Measurements from ENCODE around the gene NAP1L4.
"Not testable (repeated sequence)": the region's sequence is repeated elsewhere in the genome, so short reads cannot be mapped to it uniquely, and the experiment has no call there.

The NAP1L4 gene

GRCh38 chr11:2940147-2940920, 51.8 kb downstream of the NAP1L4 start:
- DNase-seq (ENCODE audit: insufficient read length, low spot score) (peak; percentile 53), FAIRE-seq (no peak)

DNA sequence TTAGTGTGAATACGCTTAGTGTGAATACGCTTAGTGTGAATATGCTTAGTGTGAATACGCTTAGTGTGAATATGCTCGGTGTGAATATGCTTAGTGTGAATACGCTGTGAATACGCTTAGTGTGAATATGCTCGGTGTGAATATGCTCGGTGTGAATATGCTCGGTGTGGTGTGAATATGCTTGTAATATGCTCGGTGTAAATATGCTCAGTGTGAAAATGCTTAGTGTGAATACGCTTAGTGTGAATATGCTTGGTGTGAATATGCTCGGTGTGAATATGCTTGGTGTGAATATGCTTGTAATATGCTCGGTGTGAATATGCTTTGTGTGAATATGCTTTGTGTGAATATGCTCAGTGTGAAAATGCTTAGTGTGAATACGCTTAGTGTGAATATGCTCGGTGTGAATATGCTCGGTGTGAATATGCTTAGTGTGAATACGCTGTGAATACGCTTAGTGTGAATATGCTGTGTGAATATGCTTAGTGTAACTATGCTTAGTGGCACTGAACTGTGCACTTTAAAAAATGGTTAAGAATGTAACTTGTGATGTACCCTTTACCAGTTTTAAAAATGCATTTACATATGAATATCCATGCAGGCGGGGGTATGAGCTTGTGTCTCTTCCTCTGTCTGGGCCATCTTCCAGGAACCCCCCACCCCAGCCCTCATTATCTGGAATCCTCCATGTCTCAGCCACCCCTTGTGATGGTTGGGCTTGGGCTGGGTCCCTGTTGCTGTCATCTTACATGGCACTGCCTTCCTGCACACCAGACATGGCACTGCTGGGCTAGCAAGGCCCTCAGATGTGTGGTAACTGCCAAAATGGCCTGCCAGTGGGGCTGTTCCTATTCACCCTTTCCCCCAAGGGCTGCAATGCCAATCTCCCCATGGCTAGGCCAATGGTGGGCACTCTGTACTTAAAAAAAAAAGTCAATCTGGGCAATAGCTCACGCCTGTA, 53.4 kb downstream of the NAP1L4 start:
- not testable (repeated sequence) for DNase-seq (ENCODE audit: insufficient read length, low spot score); FAIRE-seq

- DNase-seq (ENCODE audit: insufficient read length, low spot score); FAIRE-seq: not testable (repeated sequence)
These were observed 54.3 kb downstream of the NAP1L4 start for GRCh38 chr11:2937641-2938457.

GRCh38 chr11:2934611-2935239, 57.4 kb downstream of the NAP1L4 start:
- DNase-seq (ENCODE audit: insufficient read length, low spot score) (no peak), FAIRE-seq (no peak)

DNA sequence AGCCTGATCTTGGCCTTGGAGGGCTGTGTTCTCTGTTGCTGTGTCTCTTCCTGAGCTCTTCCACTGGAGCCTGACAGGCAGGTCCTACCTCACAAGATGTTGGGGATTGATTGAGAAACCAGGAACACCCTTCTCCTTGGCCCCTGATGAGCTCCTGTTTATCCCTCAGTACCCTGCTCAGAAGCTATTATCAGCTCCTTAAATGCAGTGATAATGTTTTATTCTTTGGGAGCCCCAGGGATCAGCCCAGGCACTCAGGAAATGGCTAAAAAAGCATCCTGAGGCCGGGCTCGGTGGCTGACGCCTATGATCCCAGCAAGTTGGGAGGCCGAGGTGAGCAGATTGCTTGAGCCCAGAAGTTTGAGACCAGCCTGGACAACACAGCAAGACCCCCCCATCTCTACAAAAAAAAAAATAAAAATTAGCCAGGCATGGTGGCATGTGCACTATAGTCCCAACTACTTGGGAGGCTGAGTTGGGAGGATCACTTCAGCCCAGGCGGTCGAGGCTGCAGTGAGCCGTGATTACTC, 58.0 kb downstream of the NAP1L4 start:
- no peak for DNase-seq (ENCODE audit: insufficient read length, low spot score)
- FAIRE-seq, result no peak

DNA sequence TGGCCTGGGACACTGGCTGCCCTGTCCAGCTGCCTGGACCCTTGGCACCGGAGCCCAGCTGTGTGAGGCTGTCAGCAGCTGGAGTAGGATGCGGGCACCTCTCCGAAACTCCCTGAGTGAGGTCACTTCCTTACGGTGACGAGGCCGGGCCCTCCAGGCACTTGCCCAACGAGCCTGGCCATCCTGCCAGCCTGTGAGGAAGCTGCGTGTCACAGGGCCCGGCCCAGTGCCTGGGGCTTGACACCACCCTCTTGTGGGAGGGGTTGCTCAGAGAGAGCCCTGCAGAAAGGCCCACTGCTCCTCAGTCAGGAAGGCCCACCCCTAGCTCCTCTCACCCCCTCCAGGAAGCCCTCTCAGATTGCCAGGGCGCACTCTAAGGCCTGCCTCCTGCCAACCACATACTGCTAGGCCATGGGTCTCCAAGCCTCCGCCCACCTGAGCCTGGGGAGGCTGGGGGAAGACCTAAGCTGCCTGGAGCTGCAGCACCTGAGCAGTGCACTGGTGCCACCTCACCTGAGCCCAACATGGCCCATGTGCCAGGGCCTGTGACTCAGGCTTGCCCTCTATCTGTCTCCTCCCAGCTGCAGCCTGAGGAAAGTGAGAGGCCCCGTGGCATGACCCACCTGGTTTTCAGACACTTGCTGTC, 58.6 kb downstream of the NAP1L4 start:
- peak; percentile 59 for DNase-seq (ENCODE audit: insufficient read length, low spot score)
- peak; percentile 44 for FAIRE-seq

DNA sequence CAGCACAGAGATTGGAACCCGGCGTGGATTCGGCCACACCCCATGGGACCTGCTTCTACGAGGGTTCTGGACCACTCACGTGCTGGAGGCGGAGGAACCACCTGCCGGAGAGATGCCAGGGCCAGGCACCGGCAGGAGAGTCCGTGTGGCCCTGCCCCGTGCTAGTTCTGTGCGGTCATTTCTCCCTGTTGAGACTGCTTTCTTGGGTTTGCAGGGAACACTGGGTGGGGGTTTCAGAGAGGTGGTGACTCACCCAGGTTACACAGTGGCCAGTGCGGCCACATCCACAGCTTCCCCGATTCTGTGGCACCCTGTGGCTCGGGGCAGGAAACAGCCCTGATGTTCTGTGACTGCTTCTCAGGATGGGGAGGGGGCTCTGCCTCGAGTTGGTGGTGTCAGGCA, 59.3 kb downstream of the NAP1L4 start:
- no peak for FAIRE-seq
- DNase-seq (ENCODE audit: insufficient read length, low spot score), result no peak

DNA sequence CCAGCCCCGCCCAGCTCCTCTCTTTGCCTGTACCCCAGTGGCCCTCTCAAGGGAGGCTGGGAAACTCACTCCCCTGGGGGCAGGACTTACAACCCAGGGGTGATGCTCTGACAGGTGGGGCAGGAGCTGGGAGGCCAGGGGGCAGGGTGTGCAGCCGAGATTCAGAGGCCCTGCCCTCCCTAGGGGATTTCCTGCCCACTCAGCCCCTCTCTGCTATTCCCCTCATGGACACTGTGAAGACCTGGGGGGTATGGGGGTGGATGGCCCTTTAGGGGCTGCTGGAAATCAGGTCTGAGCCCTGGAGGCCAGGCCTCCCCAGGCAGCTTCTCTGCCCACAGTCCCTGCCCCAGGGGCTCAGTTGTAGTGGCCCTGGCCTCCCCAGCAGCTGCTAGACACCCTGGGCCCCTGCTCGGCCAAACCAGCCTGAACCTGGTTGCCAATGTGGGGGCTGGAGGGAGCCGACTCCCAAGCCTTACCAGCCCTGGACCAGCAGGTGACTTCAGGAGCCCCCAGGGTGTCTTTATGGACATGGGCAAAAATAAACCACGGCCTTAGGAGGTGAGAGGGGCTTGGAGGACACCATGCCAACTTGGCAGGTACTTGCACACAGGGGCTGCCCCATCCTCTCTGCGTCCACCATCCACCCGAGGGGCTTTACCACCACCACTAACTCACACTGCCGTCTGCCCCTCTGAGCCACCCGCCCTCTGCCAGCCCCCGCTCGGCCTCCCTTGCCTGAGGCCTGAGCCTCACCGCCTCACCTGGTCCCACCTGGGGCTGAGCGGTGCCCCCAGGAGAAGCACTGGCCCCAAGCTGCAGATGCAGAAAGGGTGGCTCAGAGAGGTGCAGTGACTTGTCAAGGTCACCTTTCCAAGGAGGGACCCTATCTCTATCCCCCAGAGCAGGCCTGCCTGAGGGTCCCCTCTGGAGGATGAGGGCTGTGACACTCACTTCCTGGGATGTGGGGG, 60.1 kb downstream of the NAP1L4 start:
- FAIRE-seq (no peak), DNase-seq (ENCODE audit: insufficient read length, low spot score) (no peak)

GRCh38 chr11:2931420-2931746, 60.7 kb downstream of the NAP1L4 start:
- DNase-seq (ENCODE audit: insufficient read length, low spot score), result no peak
- FAIRE-seq, result no peak

DNA sequence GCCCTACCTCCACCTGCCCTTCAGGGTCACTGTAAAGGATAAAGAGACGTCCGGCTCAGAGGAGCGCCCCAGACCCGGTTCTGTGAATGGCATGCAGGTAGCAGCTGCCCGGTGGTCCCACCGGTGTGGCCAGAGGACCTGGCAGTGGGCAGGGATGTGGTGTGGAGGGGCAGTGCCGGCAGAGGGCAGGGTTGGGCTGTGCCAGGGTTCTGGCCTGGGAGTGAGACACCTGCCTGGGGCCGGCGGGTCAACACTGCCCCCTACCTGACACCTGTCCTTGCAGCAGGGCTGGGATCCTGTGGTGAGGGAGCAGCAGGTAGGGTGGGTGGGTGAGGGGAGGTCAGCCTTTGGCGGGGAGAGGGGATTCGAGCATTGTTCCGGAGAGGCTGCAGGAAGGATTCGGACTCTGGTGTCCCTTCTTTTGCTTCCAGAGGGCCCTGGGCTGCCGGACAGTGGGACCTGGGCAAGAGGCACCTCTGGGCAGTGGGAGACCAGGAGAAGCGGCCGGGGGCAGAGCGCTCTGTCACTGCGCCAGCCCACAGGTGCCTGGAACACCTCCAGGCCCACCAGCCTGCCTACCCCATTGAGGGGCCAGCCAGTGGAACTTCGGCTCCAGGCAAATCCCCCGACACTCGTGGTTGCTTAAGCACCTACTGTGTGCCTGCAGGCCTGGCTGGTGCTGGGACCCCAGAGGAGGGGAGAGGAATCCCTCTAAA, 61.3 kb downstream of the NAP1L4 start:
- peak; percentile 72 for DNase-seq (ENCODE audit: insufficient read length, low spot score)
- peak; percentile 86 for FAIRE-seq

GRCh38 chr11:2929950-2930703, 62.0 kb downstream of the NAP1L4 start:
- DNase-seq (ENCODE audit: insufficient read length, low spot score), result peak; percentile 48
- FAIRE-seq, result no peak

GRCh38 chr11:2929531-2929949, 62.6 kb downstream of the NAP1L4 start:
- DNase-seq (ENCODE audit: insufficient read length, low spot score), result peak; percentile 61
- FAIRE-seq, result no peak

- DNase-seq (ENCODE audit: insufficient read length, low spot score) (peak; percentile 46), FAIRE-seq (peak; percentile 80)
These were observed 63.3 kb downstream of the NAP1L4 start, which contains the start of gene PHLDA2 for GRCh38 chr11:2928605-2929530. Gene PHLDA2, minus strand, starts transcription at chr11:2929420. Its CDS starts 56 bp downstream, at chr11:2929364.

DNA sequence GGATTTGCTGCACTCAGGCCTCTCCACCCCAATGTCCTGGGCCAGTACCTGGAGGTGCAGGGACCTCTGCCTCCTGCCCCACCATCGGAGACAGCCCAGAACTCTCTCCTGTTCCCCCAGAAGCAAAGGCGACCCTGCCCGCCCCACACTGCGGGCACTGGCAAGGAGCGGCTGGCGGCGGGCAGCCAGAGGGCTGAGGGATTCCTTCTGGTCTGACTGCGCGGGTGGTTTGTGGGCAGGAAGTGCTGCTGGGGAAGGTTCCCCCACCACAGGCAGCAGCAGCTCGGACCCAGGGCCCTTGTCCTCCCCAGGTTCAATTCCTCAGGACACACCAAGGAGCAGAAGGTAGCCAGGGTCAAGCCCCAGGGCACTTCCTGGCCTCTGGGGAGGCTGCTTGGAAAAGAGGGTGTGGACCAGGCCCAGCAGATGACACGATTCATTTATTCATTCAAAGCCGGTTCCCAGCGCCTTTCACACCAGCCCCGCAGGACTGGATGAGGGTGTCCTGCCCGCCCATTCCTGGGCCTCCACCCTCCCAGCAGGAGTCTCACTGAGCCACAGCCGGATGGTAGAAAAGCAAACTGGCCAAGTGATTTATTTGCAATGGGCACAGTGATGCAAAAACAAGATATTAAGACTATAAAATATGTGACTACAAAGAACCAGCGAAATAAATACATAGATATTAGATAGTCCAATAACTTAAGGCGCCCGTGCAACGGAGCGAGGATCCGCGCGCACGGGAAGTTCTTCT, 64.1 kb downstream of the NAP1L4 start:
- FAIRE-seq (no peak), DNase-seq (ENCODE audit: insufficient read length, low spot score) (peak; percentile 32)

DNA sequence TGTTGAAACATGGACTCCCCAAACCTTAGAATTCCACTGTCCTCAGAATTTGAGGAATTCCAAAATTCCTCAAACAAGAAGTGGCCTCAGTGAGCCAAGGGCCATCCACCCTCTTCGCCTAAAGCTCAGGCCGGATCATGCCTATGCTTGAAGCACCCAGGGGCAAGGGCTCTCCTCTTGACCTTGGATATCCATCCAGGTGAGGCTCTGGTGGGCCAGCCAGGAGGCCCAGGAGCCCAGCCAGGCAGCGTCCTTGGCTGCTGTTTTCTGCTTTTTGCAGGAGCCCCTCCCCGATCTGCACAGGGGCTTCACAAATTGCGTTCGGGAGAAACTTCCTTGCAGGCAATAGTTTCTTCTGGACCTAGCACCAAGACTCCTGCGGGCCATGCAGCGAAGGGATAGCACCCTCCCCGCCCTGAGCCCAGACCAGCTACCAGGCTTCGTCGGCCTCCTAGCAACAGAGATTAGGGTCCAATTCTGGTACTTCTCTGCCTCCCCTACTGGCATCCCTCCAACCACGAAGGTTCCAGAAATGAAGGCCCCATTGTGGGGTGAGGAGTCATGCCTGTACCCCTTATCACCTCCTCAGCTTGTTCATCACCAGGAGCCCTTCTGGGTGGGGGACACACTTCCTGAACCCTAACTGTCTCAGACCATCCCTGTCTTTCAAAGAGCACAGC, 64.9 kb downstream of the NAP1L4 start:
- FAIRE-seq, result no peak
- no peak for DNase-seq (ENCODE audit: insufficient read length, low spot score)
